BLaER1 (cell line): ENCODE measurements around the gene OTOGL.

Experiments
- H3K27ac ChIP-seq: shearing (Covaris generic); formaldehyde crosslinking; 2 replicates; pipeline ENCODE4 v1.8.1; 2022
- H3K27me3 ChIP-seq: shearing (Covaris generic); formaldehyde crosslinking; 2 replicates; pipeline ENCODE4 v1.8.1; 2022
- H3K36me3 ChIP-seq: shearing (Covaris generic); formaldehyde crosslinking; 2 replicates; pipeline ENCODE4 v1.8.1; 2022
- H3K4me1 ChIP-seq: shearing (Covaris generic); formaldehyde crosslinking; 2 replicates; pipeline ENCODE4 v1.8.1; 2022
- H3K4me2 ChIP-seq: shearing (Covaris generic); formaldehyde crosslinking; 2 replicates; pipeline ENCODE4 v1.8.1; 2022
- H3K4me3 ChIP-seq: shearing (Covaris generic); formaldehyde crosslinking; 2 replicates; pipeline ENCODE4 v1.8.1; 2022
- H3K9ac ChIP-seq: shearing (Covaris generic); formaldehyde crosslinking; 2 replicates; pipeline ENCODE4 v1.8.1; 2022
- H3K9me3 ChIP-seq: shearing (Covaris generic); formaldehyde crosslinking; 2 replicates; pipeline ENCODE4 v1.8.1; 2022
- H4K20me1 ChIP-seq: shearing (Covaris generic); formaldehyde crosslinking; 2 replicates; pipeline ENCODE4 v1.8.1; 2022
- Cebpa-rat ChIP-seq: shearing (Covaris generic); IDR thresholded peaks from 2 replicates; pipeline ENCODE4 v1.8.1; 2022

Gene OTOGL

DNA sequence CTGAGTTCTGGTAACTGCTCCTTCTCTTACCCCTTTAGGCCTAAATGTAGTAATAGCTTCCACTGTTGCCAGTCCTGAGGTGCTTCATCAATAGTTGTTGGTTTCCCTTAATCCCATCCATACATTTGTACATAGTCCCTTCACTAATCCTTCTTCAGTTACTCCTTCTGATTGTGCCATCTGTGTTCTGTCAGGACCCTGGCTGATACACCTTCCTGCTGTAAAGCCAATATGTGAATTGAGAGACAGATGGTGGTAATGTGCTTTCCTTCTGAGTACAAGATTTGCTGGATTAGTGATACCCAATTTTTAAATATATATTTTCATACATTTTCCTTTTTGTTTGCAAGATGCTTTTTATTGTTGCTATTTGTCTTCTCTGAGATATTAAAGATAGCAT is 66.4 kb downstream of the OTOGL start:
- Histone ChIP-seq H3K27ac (no peak overlapping the region), H4K20me1 (no peaks in the 10 kb centered on the region), H3K4me2 (no peak overlapping the region), H3K9me3 (no peaks in the 10 kb centered on the region), H3K4me1 (peaks cover 6% of the 10 kb centered on the region), H3K36me3 (no peaks in the 10 kb centered on the region), H3K27me3 (no peaks in the 10 kb centered on the region), H3K9ac (no peak overlapping the region), H3K4me3 (no peak overlapping the region)
- no peak for TF ChIP-seq Cebpa-rat

- peaks cover 6% of the 10 kb centered on the region for H3K4me1 ChIP-seq
- no peaks in the 10 kb centered on the region for H3K9me3 ChIP-seq
- H3K36me3 ChIP-seq = no peaks in the 10 kb centered on the region
- no peak overlapping the region for H3K9ac ChIP-seq
- TF ChIP-seq Cebpa-rat = no peak
- no peaks in the 10 kb centered on the region for H3K27me3 ChIP-seq
- no peak overlapping the region for H3K4me3 ChIP-seq
- no peaks in the 10 kb centered on the region for H4K20me1 ChIP-seq
- H3K4me2 ChIP-seq = no peak overlapping the region
- no peak overlapping the region for H3K27ac ChIP-seq
These were observed 67.4 kb downstream of the OTOGL start for GRCh38 chr12:80166751-80167150.

DNA sequence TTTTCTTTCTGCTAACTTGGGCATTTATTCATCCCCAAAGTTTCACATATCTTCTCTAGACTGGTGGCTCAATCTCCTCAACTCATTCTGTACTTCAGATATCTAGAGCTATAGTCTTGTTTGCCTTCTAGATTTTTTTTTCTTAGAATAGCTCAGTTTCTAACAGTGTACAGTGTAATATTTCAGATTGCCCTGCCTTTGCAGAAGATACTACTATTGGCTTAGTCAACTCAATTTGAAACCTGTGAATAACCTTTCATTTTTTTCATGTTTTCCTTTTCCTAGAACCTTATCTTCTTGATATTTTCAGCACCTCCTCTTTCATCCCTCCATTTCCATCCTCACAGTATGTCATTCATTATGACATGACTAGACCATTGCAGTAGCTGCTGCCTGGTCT is 69.6 kb downstream of the OTOGL start:
- H4K20me1 ChIP-seq = no peaks in the 10 kb centered on the region
- no peak overlapping the region for H3K27ac ChIP-seq
- TF ChIP-seq Cebpa-rat = no peak
- H3K4me2 ChIP-seq = no peak overlapping the region
- H3K9ac ChIP-seq = no peak overlapping the region
- H3K36me3 ChIP-seq = no peaks in the 10 kb centered on the region
- peaks cover 6% of the 10 kb centered on the region for H3K4me1 ChIP-seq
- H3K4me3 ChIP-seq = no peak overlapping the region
- H3K27me3 ChIP-seq = no peaks in the 10 kb centered on the region
- H3K9me3 ChIP-seq = no peaks in the 10 kb centered on the region

GRCh38 chr12:80170915-80171314 is 71.6 kb downstream of the OTOGL start:
- no peaks in the 10 kb centered on the region for H3K27me3 ChIP-seq
- no peaks in the 10 kb centered on the region for H4K20me1 ChIP-seq
- TF ChIP-seq Cebpa-rat = no peak
- H3K4me2 ChIP-seq = no peak overlapping the region
- H3K9ac ChIP-seq = no peak overlapping the region
- peaks cover 6% of the 10 kb centered on the region for H3K4me1 ChIP-seq
- H3K4me3 ChIP-seq = no peak overlapping the region
- no peaks in the 10 kb centered on the region for H3K9me3 ChIP-seq
- H3K36me3 ChIP-seq = no peaks in the 10 kb centered on the region
- H3K27ac ChIP-seq = no peak overlapping the region

GRCh38 chr12:80173083-80173864 is 73.9 kb downstream of the OTOGL start:
- Histone ChIP-seq H4K20me1 (no peaks in the 10 kb centered on the region), H3K9me3 (no peaks in the 10 kb centered on the region), H3K9ac (no peak overlapping the region), H3K4me1 (peaks cover under 1% of the 10 kb centered on the region; the same call in 1 of the 2 replicates), H3K4me3 (no peak overlapping the region), H3K4me2 (no peak overlapping the region), H3K27ac (no peak overlapping the region), H3K27me3 (no peaks in the 10 kb centered on the region), H3K36me3 (no peaks in the 10 kb centered on the region)
- TF ChIP-seq Cebpa-rat = no peak

DNA sequence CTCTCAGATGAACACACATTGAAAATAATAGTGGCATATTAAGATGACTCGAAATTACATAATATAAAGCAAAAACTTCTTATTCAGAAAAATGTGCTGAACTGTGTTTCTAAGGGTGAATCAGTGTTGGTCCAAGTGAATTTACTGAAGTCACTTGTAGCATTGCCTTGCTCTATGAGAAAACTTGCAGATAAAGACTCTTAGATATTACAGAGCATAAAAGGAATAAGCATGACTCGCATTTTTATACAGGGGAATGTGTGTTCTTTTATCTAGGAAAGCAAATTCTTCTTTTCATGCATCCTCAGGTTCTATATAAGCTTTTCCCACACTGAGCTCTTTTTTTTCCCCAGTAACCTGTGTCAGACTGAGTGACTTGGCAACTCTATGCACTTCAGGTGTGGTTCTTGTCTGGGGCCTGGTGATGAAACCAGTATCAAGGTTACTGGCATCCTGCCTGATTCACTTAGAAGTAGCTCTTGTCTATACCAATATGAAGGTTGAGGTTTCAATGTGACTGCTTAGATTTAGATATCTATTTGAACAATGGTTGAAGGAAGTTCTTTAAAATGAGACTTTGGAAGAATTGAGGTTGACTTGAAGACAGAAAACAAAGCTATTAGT is 76.1 kb downstream of the OTOGL start:
- H4K20me1 ChIP-seq = no peaks in the 10 kb centered on the region
- no peak overlapping the region for H3K4me2 ChIP-seq

GRCh38 chr12:80176706-80177105 is 77.4 kb downstream of the OTOGL start:
- H3K4me2 ChIP-seq = no peak overlapping the region
- H3K36me3 ChIP-seq = no peaks in the 10 kb centered on the region
- H3K27me3 ChIP-seq = no peaks in the 10 kb centered on the region
- no peak for TF ChIP-seq Cebpa-rat
- H4K20me1 ChIP-seq = no peaks in the 10 kb centered on the region
- peaks cover 17% of the 10 kb centered on the region for H3K4me1 ChIP-seq
- H3K9me3 ChIP-seq = no peaks in the 10 kb centered on the region
- no peak overlapping the region for H3K4me3 ChIP-seq
- no peak overlapping the region for H3K9ac ChIP-seq
- H3K27ac ChIP-seq = no peak overlapping the region

More for the DNA sequence above, 76.1 kb downstream of the OTOGL start:
- Histone ChIP-seq H3K4me3 (no peak overlapping the region), H3K36me3 (no peaks in the 10 kb centered on the region), H3K9me3 (no peaks in the 10 kb centered on the region), H3K9ac (no peak overlapping the region), H3K27me3 (no peaks in the 10 kb centered on the region), H3K4me1 (peaks cover 17% of the 10 kb centered on the region), H3K27ac (no peak overlapping the region)
- TF ChIP-seq Cebpa-rat = no peak

DNA sequence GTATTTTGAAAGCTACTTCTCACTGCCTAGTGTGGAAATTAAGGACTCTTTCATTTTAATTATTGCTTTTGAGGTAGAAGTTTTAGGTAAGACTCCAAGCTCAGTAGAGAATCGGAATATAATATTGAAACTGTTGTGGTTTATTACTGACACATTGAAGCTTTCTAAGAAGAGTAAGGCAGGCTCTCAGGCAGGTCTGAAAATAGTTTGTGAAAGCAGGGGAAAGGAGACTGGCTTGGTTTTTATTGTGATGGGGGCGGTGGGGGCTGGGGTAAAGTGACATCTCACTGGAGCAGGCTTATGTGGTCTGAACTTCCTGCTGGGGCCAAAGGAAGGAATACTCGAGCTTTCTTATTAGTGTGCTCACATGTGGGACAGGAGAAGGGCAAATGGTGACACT is 79.5 kb downstream of the OTOGL start:
- H3K27ac ChIP-seq = no peak overlapping the region
- no peak overlapping the region for H3K4me3 ChIP-seq
- H4K20me1 ChIP-seq = no peaks in the 10 kb centered on the region
- no peak for TF ChIP-seq Cebpa-rat
- peak overlapping the region; percentile 67 for H3K4me2 ChIP-seq
- H3K27me3 ChIP-seq = no peaks in the 10 kb centered on the region
- no peak overlapping the region for H3K9ac ChIP-seq
- no peaks in the 10 kb centered on the region for H3K36me3 ChIP-seq
- no peaks in the 10 kb centered on the region for H3K9me3 ChIP-seq
- H3K4me1 ChIP-seq = peaks cover 17% of the 10 kb centered on the region

DNA sequence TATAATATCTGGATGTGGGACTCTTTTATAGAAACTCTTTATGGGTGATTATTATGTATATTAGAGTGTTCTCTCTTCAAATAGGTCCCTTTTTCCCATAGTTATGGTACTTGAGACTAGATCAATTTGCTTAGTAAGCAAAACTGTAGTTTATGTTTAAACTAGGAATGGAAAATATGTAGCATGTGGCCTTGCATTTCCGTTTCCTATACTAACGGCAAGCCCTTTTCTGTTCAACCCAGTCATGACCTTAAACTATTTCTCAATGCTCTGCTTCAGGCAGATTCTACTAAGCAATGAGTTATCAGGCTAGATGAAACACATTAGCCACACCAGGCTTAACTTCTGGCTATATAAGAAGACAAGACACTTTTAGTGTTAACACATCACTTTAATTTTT is 84.6 kb downstream of the OTOGL start:
- Histone ChIP-seq H3K4me1 (peaks cover 39% of the 10 kb centered on the region), H3K4me3 (no peak overlapping the region), H3K9me3 (no peaks in the 10 kb centered on the region), H4K20me1 (no peaks in the 10 kb centered on the region), H3K27ac (no peak overlapping the region), H3K4me2 (no peak overlapping the region), H3K9ac (no peak overlapping the region), H3K36me3 (no peaks in the 10 kb centered on the region), H3K27me3 (no peaks in the 10 kb centered on the region)
- no peak for TF ChIP-seq Cebpa-rat

DNA sequence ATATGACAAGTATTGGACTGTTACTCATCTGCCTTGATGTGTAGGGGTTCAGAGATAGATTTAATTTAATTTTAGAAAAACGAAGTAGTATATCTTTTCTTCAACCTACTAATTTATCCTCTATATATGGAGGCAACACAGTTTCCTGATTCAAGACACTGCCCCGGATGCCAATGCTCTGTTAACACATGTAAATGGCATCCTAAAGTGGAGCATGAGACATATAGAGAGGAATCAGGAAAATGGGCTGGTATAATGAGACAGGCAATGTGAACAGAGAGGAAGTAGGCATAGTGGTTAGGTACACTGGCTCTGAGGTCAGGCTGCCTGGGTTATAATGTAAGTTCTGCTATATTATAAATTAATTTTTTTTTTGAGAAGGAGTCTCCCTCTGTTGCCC is 85.6 kb downstream of the OTOGL start:
- Histone ChIP-seq H3K4me1 (peaks cover 31% of the 10 kb centered on the region), H3K9ac (no peak overlapping the region), H4K20me1 (no peaks in the 10 kb centered on the region), H3K27ac (no peak overlapping the region), H3K4me2 (no peak overlapping the region), H3K36me3 (no peaks in the 10 kb centered on the region), H3K4me3 (no peak overlapping the region), H3K27me3 (no peaks in the 10 kb centered on the region), H3K9me3 (no peaks in the 10 kb centered on the region)
- TF ChIP-seq Cebpa-rat = no peak
